ENCODE results near the gene ITPRIPL1.

The ITPRIPL1 gene

GRCh38 chr2:96323849-96324248, 1.3 kb upstream of the ITPRIPL1 start:
- no peak for DNase-seq (ENCODE audit: low read depth)

DNA sequence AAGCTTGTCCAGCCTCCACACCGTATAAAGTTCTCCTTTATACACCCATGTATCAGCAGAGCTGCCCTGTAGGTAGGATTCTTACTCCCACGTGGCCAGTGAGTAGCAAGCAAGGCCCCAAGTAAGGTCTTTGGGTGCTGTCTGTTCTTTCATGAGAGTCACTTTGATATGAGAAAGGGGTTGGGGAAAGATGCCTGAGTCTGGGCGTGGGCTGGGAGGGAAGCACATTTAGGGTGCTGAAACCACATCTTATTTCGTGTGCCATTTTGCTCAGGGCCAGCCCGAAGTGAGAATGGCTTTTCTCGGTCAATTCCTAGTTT, 436 bp upstream of the ITPRIPL1 start:
- DNase-seq (ENCODE audit: low read depth): no peak

- no peak for DNase-seq (ENCODE audit: low read depth)
Observed at GRCh38 chr2:96325884-96326255, 753 bp downstream of the ITPRIPL1 start.

DNA sequence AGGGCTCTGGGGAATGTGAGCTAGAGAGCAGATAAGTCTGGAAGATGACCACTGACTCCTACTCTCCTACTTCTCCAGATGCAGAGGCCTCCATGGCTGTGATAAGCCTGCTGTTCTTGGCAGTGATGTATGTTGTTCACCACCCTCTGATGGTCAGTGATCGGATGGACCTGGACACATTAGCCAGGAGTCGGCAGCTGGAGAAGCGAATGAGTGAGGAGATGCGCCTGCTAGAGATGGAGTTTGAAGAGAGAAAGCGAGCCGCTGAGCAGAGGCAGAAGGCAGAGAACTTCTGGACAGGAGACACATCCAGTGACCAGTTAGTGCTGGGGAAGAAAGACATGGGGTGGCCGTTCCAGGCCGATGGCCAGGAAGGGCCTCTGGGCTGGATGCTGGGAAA, 1.4 kb downstream of the ITPRIPL1 start:
- DNase-seq (ENCODE audit: low read depth): no peak

- DNase-seq (ENCODE audit: low read depth): no peak
Observed at GRCh38 chr2:96326990-96327820, 2.1 kb downstream of the ITPRIPL1 start.

- DNase-seq (ENCODE audit: low read depth): no peak
Observed at GRCh38 chr2:96329456-96329855, 4.3 kb downstream of the ITPRIPL1 start.

- no peak for DNase-seq (ENCODE audit: low read depth)
Observed at GRCh38 chr2:96329874-96330273, 4.8 kb downstream of the ITPRIPL1 start.

DNA sequence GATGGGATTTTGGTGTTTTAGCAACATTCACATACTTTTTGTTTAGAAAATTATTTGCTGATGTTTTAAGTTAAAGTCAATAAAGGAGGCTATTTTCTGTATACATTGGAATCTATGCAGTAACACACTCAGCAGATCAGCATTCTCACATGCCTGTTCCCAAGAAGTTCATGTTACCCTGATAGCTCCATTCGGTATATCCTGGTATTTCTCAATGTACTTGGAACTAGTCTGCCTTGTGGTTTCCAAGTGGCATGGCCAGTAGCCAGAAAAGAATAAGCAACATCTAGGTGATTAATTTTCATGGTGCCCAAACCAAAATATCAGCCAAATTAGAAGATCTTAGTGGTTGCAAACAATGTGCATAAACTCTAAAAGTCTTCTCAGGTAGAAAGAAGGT, 5.3 kb downstream of the ITPRIPL1 start:
- no peak for DNase-seq (ENCODE audit: low read depth)

DNA sequence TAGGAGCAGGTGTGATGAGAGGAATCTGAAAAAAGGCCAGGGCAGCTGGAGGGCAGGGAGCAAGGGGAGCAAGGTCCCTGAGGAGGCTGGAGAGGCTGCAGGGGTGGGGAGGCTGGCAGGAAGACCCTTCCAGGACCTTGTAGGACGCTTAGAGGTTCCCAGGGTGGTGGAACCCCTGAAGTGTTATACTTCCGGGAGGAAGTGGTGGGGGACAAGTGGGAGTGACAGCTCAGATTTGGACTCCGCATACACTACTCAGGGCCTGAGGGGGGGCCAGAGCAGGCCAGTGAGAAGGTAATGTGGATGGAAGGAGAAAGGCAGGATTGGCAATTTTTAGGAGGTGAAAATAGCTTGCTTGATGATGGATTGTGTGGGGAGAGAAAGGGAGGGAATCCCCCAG, 8.6 kb downstream of the ITPRIPL1 start:
- no peak for DNase-seq (ENCODE audit: low read depth)

- no peak for DNase-seq (ENCODE audit: low read depth)
Observed at GRCh38 chr2:96336104-96336775, 11.1 kb downstream of the ITPRIPL1 start.

DNA sequence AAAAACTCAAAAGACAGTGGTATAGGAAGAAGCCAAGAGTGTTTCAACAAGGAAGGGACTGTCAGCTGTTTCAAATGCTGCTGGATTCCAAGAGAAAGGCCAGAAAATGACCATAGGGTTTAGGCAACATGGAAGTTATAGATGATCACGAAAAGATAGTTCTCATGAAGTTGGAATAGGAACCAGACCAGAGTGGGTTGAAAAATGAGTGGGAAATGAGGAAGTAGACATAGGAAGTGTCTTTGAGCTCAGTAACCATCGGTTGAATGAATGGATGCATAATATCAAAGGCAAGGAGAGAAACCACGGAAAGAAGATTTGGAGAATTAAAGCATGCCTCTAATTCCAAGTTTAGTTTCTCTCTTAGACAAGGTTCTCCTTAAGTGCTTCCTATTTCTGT, 11.8 kb downstream of the ITPRIPL1 start:
- DNase-seq (ENCODE audit: low read depth): no peak

- DNase-seq (ENCODE audit: low read depth): no peak
Observed at GRCh38 chr2:96340493-96341414, 15.6 kb downstream of the ITPRIPL1 start.

- no peak for DNase-seq (ENCODE audit: low read depth)
Observed at GRCh38 chr2:96341641-96342040, 16.5 kb downstream of the ITPRIPL1 start.

GRCh38 chr2:96342085-96342484, 17.0 kb downstream of the ITPRIPL1 start:
- DNase-seq (ENCODE audit: low read depth): no peak

DNA sequence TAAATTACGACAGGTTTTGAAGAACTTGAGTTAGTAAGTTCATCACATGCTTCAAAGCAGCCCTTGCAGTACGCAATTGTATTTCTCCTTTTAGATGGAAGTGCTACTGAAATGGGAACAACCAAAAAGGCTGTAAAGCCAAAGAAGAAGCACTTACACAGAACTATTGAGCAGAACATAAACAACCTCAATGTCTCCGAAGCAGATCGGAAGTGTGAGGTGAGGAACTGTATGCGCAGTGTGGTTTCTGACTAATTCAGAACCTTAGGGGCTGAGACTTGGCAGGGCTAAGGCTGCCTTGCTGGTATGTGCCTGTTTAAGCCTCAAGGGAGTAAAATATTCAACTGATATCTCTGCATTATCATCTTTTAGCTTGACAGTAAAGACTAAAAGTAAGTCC, 18.9 kb downstream of the ITPRIPL1 start:
- DNase-seq (ENCODE audit: low read depth): no peak

GRCh38 chr2:96345438-96345837, 20.3 kb downstream of the ITPRIPL1 start:
- no peak for DNase-seq (ENCODE audit: low read depth)

GRCh38 chr2:96345868-96346462, 20.8 kb downstream of the ITPRIPL1 start:
- DNase-seq (ENCODE audit: low read depth): no peak

- no peak for DNase-seq (ENCODE audit: low read depth)
Observed at GRCh38 chr2:96347395-96347794, 22.3 kb downstream of the ITPRIPL1 start.

DNA sequence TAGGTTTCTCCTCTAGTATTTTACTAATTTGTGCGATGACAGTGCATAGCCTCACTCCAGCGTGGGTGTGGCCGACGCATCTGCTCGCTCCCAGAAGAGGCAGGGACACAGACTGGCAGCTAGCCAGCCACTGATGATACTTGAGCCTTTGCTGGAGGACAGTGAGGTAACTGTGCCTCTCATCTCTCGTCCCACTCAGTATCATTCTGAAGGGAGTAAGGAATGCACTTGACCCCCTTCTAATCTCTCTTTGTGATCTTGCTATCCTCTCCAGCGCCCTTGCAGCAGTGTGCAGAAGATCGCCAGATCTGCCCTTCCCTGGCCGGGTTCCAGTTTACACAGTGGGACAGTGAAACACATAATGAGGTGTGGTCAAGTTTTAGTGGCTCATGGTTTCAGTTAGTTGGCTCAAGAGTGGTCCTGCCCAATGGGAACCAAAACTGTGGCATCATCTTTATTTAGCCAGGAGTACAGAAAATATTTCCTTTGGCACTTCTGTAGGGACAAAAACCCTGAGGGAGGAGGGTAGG, 28.0 kb downstream of the ITPRIPL1 start:
- no peak for DNase-seq (ENCODE audit: low read depth)

- DNase-seq (ENCODE audit: low read depth): no peak
Observed at GRCh38 chr2:96353606-96354101, 28.5 kb downstream of the ITPRIPL1 start.

- no peak for DNase-seq (ENCODE audit: low read depth)
Observed at GRCh38 chr2:96354492-96354891, 29.4 kb downstream of the ITPRIPL1 start.

- DNase-seq (ENCODE audit: low read depth): no peak
Observed at GRCh38 chr2:96356889-96357288, 31.8 kb downstream of the ITPRIPL1 start.

Measured in stimulated activated CD8-positive, alpha-beta memory T cell treated with anti-CD3 and anti-CD28 coated beads, Interleukin-7, amount 100 ng/mL, for 24 hours (primary cell).